ENCODE measurements around the gene OGFR.

The OGFR gene

DNA sequence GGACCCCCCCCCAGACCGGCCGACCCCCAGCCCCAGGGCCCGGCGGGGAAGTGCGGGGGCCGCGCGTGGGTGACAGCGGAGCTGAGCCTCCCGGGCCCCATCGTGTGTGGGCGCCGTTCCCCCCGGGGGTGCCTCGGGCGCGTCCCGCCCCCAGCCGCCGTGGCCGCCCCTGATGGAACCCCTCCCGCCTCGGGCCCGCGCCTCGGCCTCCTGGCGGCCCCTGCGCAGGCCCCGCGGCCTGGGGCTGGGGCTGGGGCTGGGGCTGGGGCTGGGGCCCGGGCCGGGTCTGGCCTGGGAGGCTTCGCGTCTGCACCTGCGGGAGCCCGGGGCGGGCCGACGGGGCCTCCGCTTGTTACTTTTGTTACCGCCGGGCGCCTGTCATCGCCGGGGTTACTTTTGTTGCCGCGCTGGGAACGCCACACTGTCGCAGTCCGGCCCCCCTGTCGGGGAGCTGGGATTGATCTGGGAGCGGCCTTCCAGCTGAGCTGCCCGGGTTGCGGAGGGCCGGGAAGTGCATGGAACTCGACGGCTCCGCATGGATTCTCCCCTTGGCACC is 598 bp downstream of the OGFR start:
- TF ChIP-seq POLR2A (IDR thresholded peaks at IDR 0.05; ENCODE audit: low read length) (no peak), GATA1 (IDR thresholded peaks at IDR 0.05; ENCODE audit: low read depth, low read length) (no peak)
- peak; percentile 34 to 62 for DNase-seq

DNA sequence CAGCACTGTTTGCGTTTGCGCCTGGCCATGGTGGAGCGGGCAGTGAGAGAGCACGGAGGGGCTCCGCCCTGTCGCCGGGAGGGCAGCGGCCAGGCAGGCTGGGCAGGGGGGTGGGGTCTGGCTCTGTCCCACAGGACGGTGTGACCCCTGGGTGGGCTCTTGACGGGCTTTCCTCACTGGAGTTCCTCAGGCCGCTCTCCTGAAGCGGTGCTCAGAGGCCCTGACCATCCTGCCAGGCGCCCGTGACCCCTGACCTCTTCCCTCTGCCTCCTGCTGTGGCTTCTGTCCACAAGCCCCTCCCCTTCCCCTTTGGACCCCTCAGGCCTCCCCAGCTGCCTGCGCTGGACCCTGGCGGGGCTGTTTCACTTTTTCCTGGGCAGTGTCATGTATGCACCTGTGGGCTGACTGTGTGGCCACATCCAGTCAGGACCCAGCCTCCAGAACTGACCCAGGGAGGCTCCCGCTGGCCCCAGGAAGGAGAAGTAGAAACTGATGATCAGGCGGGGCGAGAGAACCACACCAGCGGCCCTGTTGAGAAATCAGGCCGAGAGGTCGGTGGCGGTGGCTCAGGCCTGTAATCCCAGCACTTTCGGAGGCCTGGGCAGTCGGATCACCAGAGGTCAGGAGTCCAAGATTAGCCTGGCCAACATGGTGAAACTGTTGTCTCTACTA is 1.2 kb downstream of the OGFR start:
- TF ChIP-seq GATA1 (IDR thresholded peaks at IDR 0.05; ENCODE audit: low read depth, low read length), result no peak
- TF ChIP-seq POLR2A (IDR thresholded peaks at IDR 0.05; ENCODE audit: low read length), result no peak
- DNase-seq, result no peak

DNA sequence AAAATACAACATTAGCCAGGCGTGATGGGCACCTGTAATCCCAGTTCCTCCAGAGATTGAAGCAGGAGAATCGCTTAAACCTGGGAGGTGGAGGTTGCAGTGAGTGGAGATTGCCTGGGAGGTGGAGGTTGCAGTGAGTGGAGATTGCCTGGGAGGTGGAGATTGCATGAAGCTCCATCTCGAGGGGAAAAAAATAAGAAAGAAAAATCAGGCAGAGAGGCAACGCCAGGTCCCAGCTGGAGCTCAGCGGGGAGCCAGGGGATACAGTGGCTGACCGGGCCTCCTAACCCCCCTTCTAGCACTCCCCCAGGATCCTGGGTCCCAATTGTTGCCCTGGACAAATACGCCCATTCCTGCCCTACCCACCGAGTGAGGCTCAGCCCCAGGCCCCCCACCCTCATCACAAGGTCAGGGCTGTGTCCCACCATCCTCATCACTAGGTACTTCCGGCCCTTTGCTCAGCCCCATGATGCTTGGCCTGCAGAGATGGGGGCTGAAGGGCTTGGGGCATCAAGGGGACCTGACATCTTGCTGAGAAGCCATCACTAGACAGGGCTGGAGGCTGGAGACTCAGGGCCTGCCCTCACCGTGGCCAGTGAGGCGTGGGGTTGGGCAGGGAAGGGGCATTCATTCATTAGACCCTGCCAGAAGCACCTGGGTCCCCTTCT is 1.9 kb downstream of the OGFR start:
- no peak for TF ChIP-seq POLR2A (IDR thresholded peaks at IDR 0.05; ENCODE audit: low read length)
- no peak for TF ChIP-seq GATA1 (IDR thresholded peaks at IDR 0.05; ENCODE audit: low read depth, low read length)
- DNase-seq, result no peak

DNA sequence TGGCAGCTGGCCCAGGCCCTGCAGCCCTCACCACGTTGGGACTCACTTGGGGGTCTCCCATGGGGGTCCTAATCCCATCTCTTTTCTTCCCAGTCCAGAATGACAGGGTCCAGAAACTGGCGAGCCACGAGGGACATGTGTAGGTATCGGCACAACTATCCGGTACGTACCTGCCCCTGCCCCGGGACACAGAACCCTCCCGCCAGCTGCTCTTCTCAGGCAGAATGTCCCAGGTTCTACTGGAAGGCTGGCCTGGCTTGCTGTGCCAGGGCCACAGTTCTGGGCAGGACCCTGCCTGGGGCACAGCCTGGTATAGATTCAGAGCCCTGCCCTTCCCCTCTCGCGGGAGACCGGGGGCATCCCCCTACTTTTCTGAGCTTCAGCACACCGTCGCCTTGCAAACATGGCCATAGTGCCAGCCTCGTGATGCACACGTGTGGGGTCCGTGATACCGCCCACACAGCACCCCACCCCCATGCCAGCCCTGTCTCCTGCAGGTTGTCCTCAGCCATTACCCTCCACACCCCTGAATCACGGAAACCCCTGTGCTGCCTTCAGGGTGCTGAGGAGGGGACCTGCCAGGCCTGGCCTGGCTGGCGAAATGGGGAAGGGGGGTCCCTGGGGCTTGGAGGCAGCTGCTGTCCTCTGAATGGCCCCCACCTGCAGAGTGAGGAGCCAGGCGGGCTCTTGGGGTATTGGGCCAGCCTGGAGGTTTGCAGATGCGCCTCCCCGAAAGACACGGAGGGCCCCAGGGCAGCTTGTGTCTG is 3.0 kb downstream of the OGFR start:
- no peak for DNase-seq
- TF ChIP-seq POLR2A (IDR thresholded peaks at IDR 0.05; ENCODE audit: low read length), result no peak
- TF ChIP-seq GATA1 (IDR thresholded peaks at IDR 0.05; ENCODE audit: low read depth, low read length), result no peak

DNA sequence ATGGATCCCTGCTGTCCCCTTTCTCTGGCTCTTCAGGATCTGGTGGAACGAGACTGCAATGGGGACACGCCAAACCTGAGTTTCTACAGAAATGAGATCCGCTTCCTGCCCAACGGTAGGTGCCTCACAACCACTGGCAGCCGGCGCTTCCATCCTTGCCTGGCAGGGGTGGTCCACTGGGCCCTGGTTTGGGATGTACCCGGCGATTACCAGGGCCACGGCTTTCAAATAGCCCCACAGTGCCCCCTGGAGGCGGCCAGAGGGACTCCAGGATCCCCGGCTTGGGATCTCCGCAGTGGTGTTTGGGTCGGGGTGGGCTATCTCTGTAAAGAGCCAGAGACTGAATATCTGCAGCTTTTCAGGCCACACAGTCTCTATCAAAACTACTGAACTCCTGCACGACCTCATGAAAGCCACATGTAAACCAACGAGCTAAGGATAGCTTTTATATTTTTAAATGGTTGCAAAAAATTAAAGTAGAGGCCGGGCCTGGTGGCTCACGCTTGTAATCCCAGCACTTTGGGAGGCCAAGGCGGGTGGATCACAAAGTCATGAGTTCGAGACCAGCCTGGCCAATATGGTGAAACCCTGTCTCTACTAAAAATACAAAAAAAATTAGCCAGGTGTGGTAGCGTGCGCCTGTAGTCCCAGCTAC is 3.7 kb downstream of the OGFR start:
- DNase-seq, result peak; percentile 70 to 84
- TF ChIP-seq POLR2A (IDR thresholded peaks at IDR 0.05; ENCODE audit: low read length) (no peak), GATA1 (IDR thresholded peaks at IDR 0.05; ENCODE audit: low read depth, low read length) (no peak)

DNA sequence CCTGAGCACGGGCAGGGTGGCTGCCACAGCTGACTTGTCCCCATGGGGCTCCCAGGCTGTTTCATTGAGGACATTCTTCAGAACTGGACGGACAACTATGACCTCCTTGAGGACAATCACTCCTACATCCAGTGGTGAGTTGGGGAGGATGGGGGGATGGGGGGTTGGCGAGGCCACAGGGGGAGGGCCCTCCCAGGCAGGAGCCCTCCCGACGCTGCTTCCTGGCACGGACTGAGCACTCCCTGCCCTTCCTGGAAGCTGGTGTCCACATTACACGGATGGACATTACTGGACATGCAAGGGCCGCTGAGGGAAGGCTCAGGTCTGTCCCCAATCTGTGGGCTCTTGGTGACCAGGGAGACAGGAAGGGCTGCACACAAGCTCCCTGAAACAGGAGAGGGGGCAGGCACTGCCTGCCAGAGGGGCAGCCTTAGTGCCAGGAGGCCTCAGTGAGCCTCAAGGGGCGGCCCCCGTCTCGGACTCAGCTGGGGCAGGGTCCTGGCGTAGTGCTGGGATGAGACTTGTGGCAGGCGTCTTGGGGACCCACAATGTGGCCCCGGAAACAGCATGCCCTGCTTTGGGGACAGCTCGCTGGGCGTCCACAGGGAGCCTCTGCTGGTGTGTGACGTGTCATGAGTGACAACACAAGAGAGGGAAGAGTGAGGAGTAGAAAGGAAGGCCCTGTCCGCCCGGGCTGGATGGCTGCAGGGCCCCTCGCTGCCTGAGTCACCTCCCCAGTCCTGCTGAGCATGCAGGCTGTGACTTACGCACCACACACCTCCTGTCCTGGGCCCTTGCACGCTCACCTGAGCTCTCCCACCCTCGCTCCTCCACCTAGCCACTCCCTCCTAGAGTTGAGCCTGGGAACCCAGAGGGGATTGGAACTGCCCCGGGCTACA is 5.1 kb downstream of the OGFR start:
- TF ChIP-seq GATA1 (IDR thresholded peaks at IDR 0.05; ENCODE audit: low read depth, low read length) (no peak), POLR2A (IDR thresholded peaks at IDR 0.05; ENCODE audit: low read length) (no peak)
- no peak for DNase-seq

DNA sequence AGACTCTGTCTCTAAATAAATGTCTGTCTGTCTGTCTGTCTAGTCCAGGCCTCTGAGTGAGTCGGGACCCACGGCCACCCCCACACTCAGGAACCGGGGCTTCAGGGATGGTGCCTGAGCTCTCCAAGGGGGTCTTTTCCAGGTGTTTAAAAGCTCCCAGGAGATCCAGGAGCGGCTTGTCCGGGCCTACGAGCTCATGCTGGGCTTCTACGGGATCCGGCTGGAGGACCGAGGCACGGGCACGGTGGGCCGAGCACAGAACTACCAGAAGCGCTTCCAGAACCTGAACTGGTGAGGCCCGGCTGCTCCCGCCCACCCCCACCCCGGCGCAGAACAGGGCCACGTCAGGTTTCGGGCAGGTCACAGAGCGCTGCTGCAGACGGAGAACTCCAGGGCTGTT is 6.7 kb downstream of the OGFR start:
- DNase-seq, result no peak
- TF ChIP-seq GATA1 (IDR thresholded peaks at IDR 0.05; ENCODE audit: low read depth, low read length), result no peak

DNA sequence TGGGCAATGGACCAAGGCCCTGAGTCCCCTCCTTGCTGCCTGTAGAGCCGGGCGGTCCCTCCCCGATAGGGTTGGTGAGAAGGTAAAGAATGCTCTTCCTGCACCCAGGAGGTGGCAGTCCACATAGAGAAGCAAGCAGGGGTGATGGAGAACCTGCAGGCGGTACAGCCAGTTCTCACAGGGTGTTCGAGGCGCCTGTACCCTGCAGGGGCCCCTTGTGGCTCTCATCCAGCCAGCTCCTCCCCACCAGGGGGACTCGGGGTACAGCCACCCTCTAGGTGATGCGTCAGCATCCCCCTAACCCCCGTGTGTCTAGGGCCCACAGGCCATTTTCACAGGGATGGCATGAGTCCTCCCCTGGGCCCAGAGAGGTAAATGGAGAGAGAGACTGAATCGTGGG is 7.1 kb downstream of the OGFR start:
- DNase-seq, result no peak
- TF ChIP-seq POLR2A (IDR thresholded peaks at IDR 0.05; ENCODE audit: low read length) (no peak), GATA1 (IDR thresholded peaks at IDR 0.05; ENCODE audit: low read depth, low read length) (no peak)

DNA sequence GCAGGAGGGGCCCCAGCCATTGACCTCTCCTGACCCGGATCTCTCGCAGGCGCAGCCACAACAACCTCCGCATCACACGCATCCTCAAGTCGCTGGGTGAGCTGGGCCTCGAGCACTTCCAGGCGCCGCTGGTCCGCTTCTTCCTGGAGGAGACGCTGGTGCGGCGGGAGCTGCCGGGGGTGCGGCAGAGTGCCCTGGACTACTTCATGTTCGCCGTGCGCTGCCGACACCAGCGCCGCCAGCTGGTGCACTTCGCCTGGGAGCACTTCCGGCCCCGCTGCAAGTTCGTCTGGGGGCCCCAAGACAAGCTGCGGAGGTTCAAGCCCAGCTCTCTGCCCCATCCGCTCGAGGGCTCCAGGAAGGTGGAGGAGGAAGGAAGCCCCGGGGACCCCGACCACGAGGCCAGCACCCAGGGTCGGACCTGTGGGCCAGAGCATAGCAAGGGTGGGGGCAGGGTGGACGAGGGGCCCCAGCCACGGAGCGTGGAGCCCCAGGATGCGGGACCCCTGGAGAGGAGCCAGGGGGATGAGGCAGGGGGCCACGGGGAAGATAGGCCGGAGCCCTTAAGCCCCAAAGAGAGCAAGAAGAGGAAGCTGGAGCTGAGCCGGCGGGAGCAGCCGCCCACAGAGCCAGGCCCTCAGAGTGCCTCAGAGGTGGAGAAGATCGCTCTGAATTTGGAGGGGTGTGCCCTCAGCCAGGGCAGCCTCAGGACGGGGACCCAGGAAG is 7.7 kb downstream of the OGFR start:
- TF ChIP-seq GATA1 (IDR thresholded peaks at IDR 0.05; ENCODE audit: low read depth, low read length) (no peak), POLR2A (IDR thresholded peaks at IDR 0.05; ENCODE audit: low read length) (no peak)
- no peak for DNase-seq

DNA sequence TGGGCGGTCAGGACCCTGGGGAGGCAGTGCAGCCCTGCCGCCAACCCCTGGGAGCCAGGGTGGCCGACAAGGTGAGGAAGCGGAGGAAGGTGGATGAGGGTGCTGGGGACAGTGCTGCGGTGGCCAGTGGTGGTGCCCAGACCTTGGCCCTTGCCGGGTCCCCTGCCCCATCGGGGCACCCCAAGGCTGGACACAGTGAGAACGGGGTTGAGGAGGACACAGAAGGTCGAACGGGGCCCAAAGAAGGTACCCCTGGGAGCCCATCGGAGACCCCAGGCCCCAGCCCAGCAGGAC is 8.2 kb downstream of the OGFR start:
- TF ChIP-seq GATA1 (IDR thresholded peaks at IDR 0.05; ENCODE audit: low read depth, low read length), result no peak
- DNase-seq, result no peak

DNA sequence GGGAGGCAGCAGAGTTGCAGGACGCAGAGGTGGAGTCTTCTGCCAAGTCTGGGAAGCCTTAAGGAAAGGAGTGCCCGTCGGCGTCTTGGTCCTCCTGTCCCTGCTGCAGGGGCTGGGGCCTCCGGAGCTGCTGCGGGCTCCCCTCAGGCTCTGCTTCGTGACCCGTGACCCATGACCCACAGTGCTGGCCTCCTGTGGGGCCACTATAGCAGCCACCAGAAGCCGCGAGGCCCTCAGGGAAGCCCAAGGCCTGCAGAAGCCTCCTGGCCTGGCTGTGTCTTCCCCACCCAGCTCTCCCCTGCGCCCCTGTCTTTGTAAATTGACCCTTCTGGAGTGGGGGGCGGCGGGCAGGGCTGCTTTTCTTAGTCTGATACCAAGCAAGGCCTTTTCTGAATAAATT is 9.0 kb downstream of the OGFR start:
- no peak for TF ChIP-seq GATA1 (IDR thresholded peaks at IDR 0.05; ENCODE audit: low read depth, low read length)
- TF ChIP-seq POLR2A (IDR thresholded peaks at IDR 0.05; ENCODE audit: low read length), result no peak

DNA sequence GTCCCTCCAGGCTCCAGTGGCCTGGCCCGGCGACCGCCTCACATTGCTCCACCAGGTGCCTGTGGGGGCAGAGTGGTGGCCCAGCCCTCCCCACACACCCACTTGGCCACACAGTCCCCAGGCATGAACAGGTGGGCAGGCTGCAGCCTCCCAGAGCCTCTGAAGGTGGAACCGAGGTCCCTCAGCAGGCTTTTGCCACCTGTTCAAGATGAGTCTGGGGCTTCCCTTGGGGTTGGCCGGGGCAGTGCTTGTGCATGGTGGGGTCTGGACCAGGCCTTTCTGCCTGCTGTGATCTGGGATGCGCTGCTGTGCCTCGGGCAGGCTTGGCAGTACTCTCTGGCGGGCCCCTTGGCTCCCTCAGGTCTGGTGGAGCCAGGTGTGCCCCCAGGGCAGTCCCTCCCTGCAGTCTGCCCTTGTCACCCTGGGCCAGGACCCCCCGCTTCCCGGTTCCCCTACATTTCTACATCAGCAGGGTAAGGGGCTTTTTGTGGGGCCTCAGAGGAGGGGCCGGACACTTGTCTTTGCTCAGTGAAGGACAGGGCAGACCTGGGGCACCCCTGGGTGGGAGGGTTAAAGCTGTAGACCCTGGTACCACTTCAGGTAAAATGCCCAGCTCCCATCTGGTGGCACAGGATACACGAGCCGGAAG is 9.5 kb downstream of the OGFR start:
- no peak for TF ChIP-seq POLR2A (IDR thresholded peaks at IDR 0.05; ENCODE audit: low read length)
- no peak for TF ChIP-seq GATA1 (IDR thresholded peaks at IDR 0.05; ENCODE audit: low read depth, low read length)
- DNase-seq, result no peak

More for the DNA sequence above, 9.0 kb downstream of the OGFR start:
- DNase-seq, result no peak

All from erythroblast (primary cell).